Fibroblast of lung (primary cell): ENCODE measurements around the gene NPR1. TPM values are rescaled to one million over a fixed set of nuclear protein-coding genes. Genes with fewer than 3 reads are reported as not detected.
A peak's percentile ranks its signal among the peaks of the same experiment; 100 is the strongest.

Experiments
- DNase-seq, 2 donors: peaks; one replicate each; pipeline versions ENCODE4 v3.0.0 to v3.0.0-alpha.2; 2010; ENCODE audit warnings: low read depth in 2 of 2
- H2AFZ ChIP-seq: 2 replicates; pipeline ENCODE4 v1.5.1; 2012; ENCODE audit warnings: low read length, control low read depth, inconsistent platforms
- H3K27ac ChIP-seq: 2 replicates; pipeline ENCODE4 v1.5.1; 2011; ENCODE audit warnings: low read length, control low read depth; ENCODE audit not compliant: insufficient read depth
- H3K27me3 ChIP-seq: 2 replicates; pipeline ENCODE4 v1.5.1; 2011; ENCODE audit warnings: mild to moderate bottlenecking, low read length; ENCODE audit not compliant: control insufficient read depth, insufficient read depth
- H3K36me3 ChIP-seq: 2 replicates; pipeline ENCODE4 v1.5.1; 2011; ENCODE audit warnings: low read length; ENCODE audit not compliant: control insufficient read depth, insufficient read depth
- H3K4me1 ChIP-seq: 2 replicates; pipeline ENCODE4 v1.5.1; 2011; ENCODE audit warnings: low read length; ENCODE audit not compliant: control insufficient read depth, insufficient read depth; ENCODE audit errors: extremely low read depth
- H3K4me2 ChIP-seq: 2 replicates; pipeline ENCODE4 v1.5.1; 2011; ENCODE audit warnings: low read length, control low read depth; ENCODE audit not compliant: insufficient read depth; ENCODE audit errors: extremely low read depth
- H3K4me3 ChIP-seq, 4 experiments: fragments of 200-600 bp in 1 of 4; sonication (generic) in 1 of 4; replicated peaks in 1 of 4; 2 replicates each; pipeline ENCODE4 v1.5.1; 2011 to 2016; ENCODE audit warnings: low read length in 4 of 4, low read depth in 3 of 4, mild to moderate bottlenecking in 3 of 4, control low read depth in 2 of 4, inconsistent platforms in 1 of 4, mixed read lengths in 1 of 4; ENCODE audit not compliant: insufficient read depth in 1 of 4; ENCODE audit errors: control extremely low read depth in 1 of 4
- H3K79me2 ChIP-seq: 2 replicates; pipeline ENCODE4 v1.5.1; 2012; ENCODE audit warnings: mild to moderate bottlenecking, low read length, inconsistent platforms; ENCODE audit not compliant: control insufficient read depth, insufficient read depth
- H3K9ac ChIP-seq: 2 replicates; pipeline ENCODE4 v1.5.1; 2011; ENCODE audit warnings: mild to moderate bottlenecking, low read length, control low read depth; ENCODE audit not compliant: insufficient read depth
- H3K9me3 ChIP-seq: 2 replicates; pipeline ENCODE4 v1.5.1; 2012; ENCODE audit warnings: low read depth, low read length; ENCODE audit not compliant: control insufficient read depth, insufficient read depth
- H4K20me1 ChIP-seq: 2 replicates; pipeline ENCODE4 v1.5.1; 2011; ENCODE audit warnings: low read length; ENCODE audit not compliant: control insufficient read depth, insufficient read depth; ENCODE audit errors: extremely low read depth
- CTCF ChIP-seq, 2 donors: IDR thresholded peaks in 1 of 2; conservative IDR thresholded peaks in 1 of 2; 1 replicate in 1 of 2; 2 replicates in 1 of 2; pipeline ENCODE4 v1.5.1; 2011 to 2012; ENCODE audit warnings: low read length in 2 of 2, control low read depth in 1 of 2, inconsistent platforms in 1 of 2, low read depth in 1 of 2, mild to moderate bottlenecking in 1 of 2
- EZH2 ChIP-seq: IDR thresholded peaks from 2 replicates; pipeline ENCODE4 v1.5.1; 2012; ENCODE audit warnings: low read length, control low read depth, mild to moderate bottlenecking; ENCODE audit errors: missing control alignments
- polyA plus RNA-seq, 2 donors: library from polyadenylated mRNA; depleted of rRNA in 1 of 2; stranded (reverse) in 1 of 2; unstranded in 1 of 2; fragments of >200 nt; gene quantifications; 2 replicates each; pipeline ENCODE4 v1.2.1, GENCODE V29; 2011 to 2012; ENCODE audit warnings: missing spikeins in 1 of 2
- total RNA-seq: library from RNA; depleted of rRNA; stranded (reverse); fragments of >200 nt; gene quantifications from 2 replicates; pipeline ENCODE4 v1.2.1, GENCODE V29; 2014

NPR1 gene
- total and polyA plus RNA-seq, 2 donors (not counting 1 experiment from before 2014, with no cell fraction given), result 0.14 to 0.66 TPM

- no peaks in the 10 kb centered on the region for H3K27me3 ChIP-seq
- no peaks in the 10 kb centered on the region for H3K9me3 ChIP-seq
- peaks cover 12% of the 10 kb centered on the region for H3K79me2 ChIP-seq
- TF ChIP-seq CTCF (conservative IDR thresholded peaks at IDR 0.05 in 1 of 2, IDR thresholded peaks at IDR 0.05 in 1 of 2; ENCODE audit: low read depth in 1 of 2, low read length in 2 of 2), result peak in 1 of 2 donors; percentile 17
- TF ChIP-seq EZH2, result no peak
- peak within 1 kb of the TSS; percentile 37 for H3K4me2 ChIP-seq
- no peaks in the 10 kb centered on the region for H4K20me1 ChIP-seq
- peak within 1 kb of the TSS; percentile 86 for H2AFZ ChIP-seq
- H3K9ac ChIP-seq, result peak within 1 kb of the TSS; percentile 73
- peak within 1 kb of the TSS; percentile 58 to 99 (median 80) for H3K4me3 ChIP-seq
- no peaks in the 10 kb centered on the region for H3K4me1 ChIP-seq
- peak; percentile 84 to 86 for DNase-seq
- peak within 1 kb of the TSS; percentile 27 for H3K27ac ChIP-seq
- H3K36me3 ChIP-seq, result peaks cover 7% of the 10 kb centered on the region
These were observed 19.9 kb upstream of the NPR1 start, which contains the start of gene SNAPIN for GRCh38 chr1:153658400-153659174. Gene SNAPIN (plus strand): TSS chr1:153658703. CDS start chr1:153658744, 41 bp downstream.

- Histone ChIP-seq H4K20me1 (no peaks in the 10 kb centered on the region), H3K27me3 (no peaks in the 10 kb centered on the region), H3K4me2 (peak overlapping the region; percentile 15), H3K4me3 (peak overlapping the region; percentile 58 to 99 (median 80)), H2AFZ (peak overlapping the region; percentile 17), H3K9ac (peak overlapping the region; percentile 73), H3K36me3 (peaks cover 7% of the 10 kb centered on the region), H3K27ac (peak overlapping the region; percentile 27), H3K9me3 (no peaks in the 10 kb centered on the region), H3K79me2 (peaks cover 12% of the 10 kb centered on the region), H3K4me1 (peaks cover 4% of the 10 kb centered on the region)
- DNase-seq, result no peak
- TF ChIP-seq EZH2 (no peak), CTCF (conservative IDR thresholded peaks at IDR 0.05 in 1 of 2, IDR thresholded peaks at IDR 0.05 in 1 of 2; ENCODE audit: low read depth in 1 of 2, low read length in 2 of 2) (no peak)
These were observed 19.3 kb upstream of the NPR1 start for GRCh38 chr1:153659175-153659534.

GRCh38 chr1:153659656-153660055 is 18.8 kb upstream of the NPR1 start:
- no peaks in the 10 kb centered on the region for H4K20me1 ChIP-seq
- H3K36me3 ChIP-seq, result peaks cover 9% of the 10 kb centered on the region
- H2AFZ ChIP-seq, result no peak overlapping the region
- no peak for TF ChIP-seq EZH2
- no peak for TF ChIP-seq CTCF (conservative IDR thresholded peaks at IDR 0.05 in 1 of 2, IDR thresholded peaks at IDR 0.05 in 1 of 2; ENCODE audit: low read depth in 1 of 2, low read length in 2 of 2)
- no peak overlapping the region for H3K9ac ChIP-seq
- peaks cover 4% of the 10 kb centered on the region for H3K4me1 ChIP-seq
- H3K4me3 ChIP-seq, result peak overlapping the region; percentile 58 to 99 (median 80)
- peak overlapping the region; percentile 15 for H3K4me2 ChIP-seq
- H3K9me3 ChIP-seq, result no peaks in the 10 kb centered on the region
- DNase-seq, result no peak
- no peak overlapping the region for H3K27ac ChIP-seq
- H3K27me3 ChIP-seq, result no peaks in the 10 kb centered on the region
- peaks cover 12% of the 10 kb centered on the region for H3K79me2 ChIP-seq
